Ectodermal cell (in vitro differentiated cells): ENCODE measurements around the gene EFNB2.
A peak's percentile ranks its signal among the peaks of the same experiment; 100 is the strongest.

Source experiments
- H3K27ac ChIP-seq: 2 replicates; pipeline ENCODE4 v1.7.0; 2013; ENCODE audit warnings: mild to moderate bottlenecking, low read depth, low read length; ENCODE audit not compliant: insufficient read depth, poor library complexity, severe bottlenecking
- H3K27me3 ChIP-seq: 2 replicates; pipeline ENCODE4 v1.7.0; 2013; ENCODE audit warnings: mild to moderate bottlenecking, low read length; ENCODE audit not compliant: insufficient read depth, control insufficient read depth, poor library complexity, severe bottlenecking
- H3K36me3 ChIP-seq: one replicate; pipeline ENCODE4 v1.7.0; 2013; ENCODE audit warnings: low read length; ENCODE audit not compliant: control insufficient read depth, insufficient read depth
- H3K4me1 ChIP-seq: one replicate; pipeline ENCODE4 v1.7.0; 2013; ENCODE audit warnings: low read length; ENCODE audit not compliant: control insufficient read depth, insufficient read depth
- H3K4me3 ChIP-seq: 2 replicates; pipeline ENCODE4 v1.7.0; 2013; ENCODE audit warnings: low read depth, low read length, control low read depth; ENCODE audit not compliant: insufficient read depth
- H3K9me3 ChIP-seq: 2 replicates; pipeline ENCODE4 v1.7.0; 2013; ENCODE audit warnings: mild to moderate bottlenecking, low read length, moderate library complexity; ENCODE audit not compliant: control insufficient read depth
- WGBS, 2 experiments: methylation state at CpG; one replicate each; pipeline ENCODE4 v1.1.7; 2013; ENCODE audit warnings: missing lambda C conversion rate in 2 of 2; 5-methylcytosine and 5-hydroxymethylcytosine counted together

EFNB2 gene

DNA sequence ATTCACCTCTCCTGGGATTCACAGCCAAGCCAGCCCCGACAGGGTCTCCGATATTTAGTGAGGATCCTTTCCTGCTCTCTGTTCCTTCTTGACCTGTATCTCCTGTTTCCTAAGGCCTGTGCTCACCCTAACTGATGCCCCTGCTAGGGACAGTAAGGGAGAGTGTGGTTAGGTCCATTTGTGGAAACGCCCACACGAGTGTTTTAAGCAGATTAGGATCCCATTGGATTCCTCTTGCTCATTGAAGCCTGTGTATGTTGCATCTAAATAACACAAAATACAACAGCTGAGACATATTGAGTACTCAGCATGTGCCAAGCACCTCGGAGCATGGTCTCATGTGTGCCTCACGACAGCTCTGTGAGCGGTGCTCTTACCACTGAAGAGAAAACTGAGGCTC lies 64.9 kb downstream of the EFNB2 start:
- Histone ChIP-seq H3K36me3 (no peaks in the 10 kb centered on the region), H3K27ac (no peak overlapping the region), H3K9me3 (no peaks in the 10 kb centered on the region), H3K27me3 (no peaks in the 10 kb centered on the region), H3K4me3 (no peak overlapping the region), H3K4me1 (peaks cover 43% of the 10 kb centered on the region)
- 87 to 93% methylated on average over 7 of the region's 7 CpGs for WGBS, 2 experiments

DNA sequence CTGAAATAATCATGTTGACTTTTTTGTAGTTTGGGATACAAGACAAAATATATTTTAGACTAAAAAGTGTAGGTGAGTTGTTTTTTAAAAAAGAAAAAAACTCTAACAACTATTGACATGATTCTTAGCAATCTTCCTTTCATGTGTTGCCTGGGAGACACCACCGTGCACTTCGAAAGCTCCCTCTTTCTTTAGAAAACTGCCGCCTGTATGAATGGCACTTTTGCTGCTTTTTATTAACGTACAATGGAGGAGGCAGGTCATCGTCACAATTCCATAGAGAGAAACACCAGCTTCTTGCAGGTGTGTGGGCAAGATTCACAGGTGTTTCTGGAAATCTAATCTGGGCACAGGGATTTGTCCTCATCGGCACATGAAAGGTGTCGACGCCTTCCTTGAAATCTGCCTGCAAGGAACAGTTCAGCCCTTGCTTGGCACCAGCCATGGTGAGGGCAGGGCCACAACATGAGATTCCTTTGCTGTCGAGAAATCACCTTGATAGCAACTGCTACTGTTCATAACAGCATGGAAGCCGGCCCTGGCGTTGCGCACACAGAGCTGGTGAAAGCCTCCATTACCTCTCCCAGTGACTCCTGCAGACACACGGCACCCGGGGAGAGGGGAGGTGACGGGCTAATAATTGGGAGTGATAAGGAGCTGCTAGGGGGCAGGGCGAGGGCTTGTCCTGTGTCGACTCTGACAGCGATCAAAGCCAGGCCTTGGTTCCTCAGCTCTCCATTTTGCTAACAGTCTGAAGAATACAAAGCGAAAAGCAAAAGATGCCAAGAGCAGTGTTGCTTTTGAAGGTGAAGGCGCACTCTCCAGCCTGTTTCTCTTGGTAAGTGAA lies 66.5 kb downstream of the EFNB2 start:
- H3K4me1 ChIP-seq, result peaks cover 43% of the 10 kb centered on the region
- no peak overlapping the region for H3K4me3 ChIP-seq
- WGBS, 2 experiments, result 83 to 85% methylated on average over 20 of the region's 20 CpGs
- H3K27ac ChIP-seq, result no peak overlapping the region
- H3K27me3 ChIP-seq, result no peaks in the 10 kb centered on the region
- H3K36me3 ChIP-seq, result no peaks in the 10 kb centered on the region
- H3K9me3 ChIP-seq, result no peaks in the 10 kb centered on the region

- peak overlapping the region; percentile 12 for H3K27ac ChIP-seq
- no peaks in the 10 kb centered on the region for H3K36me3 ChIP-seq
- no peaks in the 10 kb centered on the region for H3K9me3 ChIP-seq
- peaks cover 43% of the 10 kb centered on the region for H3K4me1 ChIP-seq
- H3K27me3 ChIP-seq, result no peaks in the 10 kb centered on the region
- 86 to 89% methylated on average over 7 of the region's 7 CpGs for WGBS, 2 experiments
- H3K4me3 ChIP-seq, result peak overlapping the region; percentile 3
These were observed 67.3 kb downstream of the EFNB2 start for GRCh38 chr13:106468207-106468606.

DNA sequence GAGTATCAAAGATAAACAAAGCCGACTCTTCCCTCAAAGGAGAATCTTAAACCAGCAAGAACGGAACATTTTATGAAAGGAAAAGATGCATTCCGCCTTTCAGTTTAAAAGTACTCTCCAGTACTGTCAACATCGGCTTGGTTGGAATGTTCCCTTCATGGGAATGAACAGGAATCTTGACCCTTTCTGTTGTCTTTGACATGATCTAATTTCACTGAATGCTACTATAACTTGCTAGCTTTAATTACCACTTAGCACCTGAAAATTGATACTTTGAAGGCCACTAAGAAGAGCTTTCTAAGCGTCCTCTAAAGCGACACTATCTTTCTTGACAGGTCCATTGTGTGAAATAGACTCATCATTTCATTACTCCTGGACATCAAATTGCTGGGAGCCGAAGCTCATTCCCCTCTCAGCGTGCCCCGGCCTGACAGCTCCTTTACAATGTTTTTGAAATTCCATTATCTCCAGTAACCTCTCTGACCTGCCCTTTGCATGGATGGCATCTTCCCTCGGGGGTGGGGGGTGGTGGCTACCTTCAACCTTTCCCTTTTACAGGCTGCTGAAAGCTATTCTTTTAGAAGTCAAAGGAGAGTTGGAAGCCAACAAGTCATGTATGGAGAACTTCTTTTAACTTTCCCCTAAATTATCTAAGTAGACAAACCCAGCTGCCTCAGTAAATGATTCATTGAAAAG lies 67.9 kb downstream of the EFNB2 start:
- no peaks in the 10 kb centered on the region for H3K36me3 ChIP-seq
- 47 to 57% methylated on average over 9 to 10 of the region's 10 CpGs for WGBS, 2 experiments
- H3K9me3 ChIP-seq, result no peaks in the 10 kb centered on the region
- no peaks in the 10 kb centered on the region for H3K27me3 ChIP-seq
- H3K27ac ChIP-seq, result peak overlapping the region; percentile 12
- H3K4me3 ChIP-seq, result no peak overlapping the region
- peaks cover 38% of the 10 kb centered on the region for H3K4me1 ChIP-seq

GRCh38 chr13:106466691-106467426 lies 68.6 kb downstream of the EFNB2 start:
- Histone ChIP-seq H3K36me3 (no peaks in the 10 kb centered on the region), H3K9me3 (no peaks in the 10 kb centered on the region), H3K4me1 (peaks cover 31% of the 10 kb centered on the region), H3K27ac (no peak overlapping the region), H3K27me3 (no peaks in the 10 kb centered on the region), H3K4me3 (no peak overlapping the region)
- 93 to 97% methylated on average over 4 to 7 of the region's 7 CpGs for WGBS, 2 experiments

- no peak overlapping the region for H3K27ac ChIP-seq
- no peak overlapping the region for H3K4me3 ChIP-seq
- H3K27me3 ChIP-seq, result no peaks in the 10 kb centered on the region
- WGBS, 2 experiments, result 91 to 94% methylated on average over 4 of the region's 4 CpGs
- H3K4me1 ChIP-seq, result peaks cover 15% of the 10 kb centered on the region
- no peaks in the 10 kb centered on the region for H3K9me3 ChIP-seq
- H3K36me3 ChIP-seq, result no peaks in the 10 kb centered on the region
These were observed 71.4 kb downstream of the EFNB2 start for GRCh38 chr13:106464076-106464475.

DNA sequence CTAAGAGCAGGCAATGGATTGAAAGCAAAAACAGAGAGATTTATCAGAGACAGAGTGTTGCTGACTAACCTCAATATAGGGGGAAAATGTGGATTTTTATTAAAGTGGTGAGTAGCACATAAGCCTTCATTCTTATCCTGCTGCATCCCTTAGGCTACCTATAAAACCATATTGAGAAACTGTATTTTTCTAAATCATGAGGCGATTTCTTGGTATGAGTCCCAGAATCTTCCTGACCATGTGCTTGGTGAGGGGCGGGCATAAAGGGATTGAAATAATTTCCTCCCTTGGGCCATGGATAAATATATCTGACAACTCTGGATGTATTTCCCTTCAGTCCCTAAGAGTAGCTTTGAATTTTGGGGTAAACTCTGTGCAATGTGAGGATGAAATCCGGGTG lies 72.8 kb downstream of the EFNB2 start:
- Histone ChIP-seq H3K36me3 (no peaks in the 10 kb centered on the region), H3K27ac (no peak overlapping the region), H3K4me3 (no peak overlapping the region), H3K27me3 (no peaks in the 10 kb centered on the region), H3K4me1 (peaks cover 2% of the 10 kb centered on the region), H3K9me3 (no peaks in the 10 kb centered on the region)
- 90 to 94% methylated on average over 3 of the region's 3 CpGs for WGBS, 2 experiments

DNA sequence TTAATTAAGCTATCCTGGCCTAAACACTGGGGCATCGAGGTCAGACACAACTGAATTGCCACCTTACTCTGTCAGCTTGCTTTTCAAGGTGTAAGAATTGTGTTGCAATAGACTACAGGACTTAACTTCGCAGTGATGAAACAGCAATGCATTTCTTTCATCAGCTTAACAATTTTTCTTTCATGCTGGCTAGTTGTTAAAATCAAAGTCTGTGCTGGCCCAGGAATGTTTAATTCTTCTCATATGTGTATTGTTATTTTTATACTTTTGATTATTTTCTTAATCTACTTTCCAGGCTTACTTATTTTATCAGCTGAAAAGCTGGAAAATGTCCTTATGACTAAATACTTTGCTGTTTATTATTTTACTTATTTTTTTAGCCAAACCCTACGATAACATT lies 79.7 kb downstream of the EFNB2 start:
- Histone ChIP-seq H3K4me3 (no peak overlapping the region), H3K4me1 (no peaks in the 10 kb centered on the region), H3K36me3 (no peaks in the 10 kb centered on the region), H3K9me3 (no peaks in the 10 kb centered on the region), H3K27me3 (no peaks in the 10 kb centered on the region), H3K27ac (no peak overlapping the region)
- 93 to 94% methylated on average over 2 of the region's 3 CpGs for WGBS, 2 experiments

DNA sequence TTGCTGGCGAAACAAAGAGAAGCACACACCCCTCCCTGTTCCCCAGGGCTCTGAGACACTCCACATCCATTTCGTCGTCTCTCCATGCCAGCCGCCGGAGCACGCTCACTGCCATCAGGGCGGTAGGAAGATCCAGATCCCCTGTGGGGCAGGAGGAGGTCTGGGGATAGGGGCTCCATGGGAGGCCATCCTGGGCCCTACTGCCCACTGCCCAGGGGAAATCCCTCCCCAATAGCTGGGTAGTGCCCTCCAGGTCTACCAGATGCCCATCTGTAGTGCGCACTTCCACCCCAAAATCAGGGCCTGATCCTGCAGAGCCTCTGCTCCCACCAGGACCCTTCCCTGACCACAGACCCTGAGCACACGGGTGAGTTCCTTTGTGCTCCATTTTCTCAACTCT lies 80.3 kb downstream of the EFNB2 start:
- no peak overlapping the region for H3K4me3 ChIP-seq
- no peaks in the 10 kb centered on the region for H3K27me3 ChIP-seq
- no peaks in the 10 kb centered on the region for H3K36me3 ChIP-seq
- H3K9me3 ChIP-seq, result no peaks in the 10 kb centered on the region
- no peak overlapping the region for H3K27ac ChIP-seq
- 95 to 97% methylated on average over 9 of the region's 9 CpGs for WGBS, 2 experiments
- no peaks in the 10 kb centered on the region for H3K4me1 ChIP-seq

- H3K27me3 ChIP-seq, result no peaks in the 10 kb centered on the region
- no peak overlapping the region for H3K4me3 ChIP-seq
- no peaks in the 10 kb centered on the region for H3K36me3 ChIP-seq
- no peak overlapping the region for H3K27ac ChIP-seq
- no peaks in the 10 kb centered on the region for H3K9me3 ChIP-seq
- 86 to 89% methylated on average over 7 of the region's 7 CpGs for WGBS, 2 experiments
- no peaks in the 10 kb centered on the region for H3K4me1 ChIP-seq
These were observed 82.4 kb downstream of the EFNB2 start for GRCh38 chr13:106453101-106453500.
